Ramos (cell line): ENCODE data around the gene CARF.

Experiments
- in situ Hi-C: fragments of 300-500 bp; cut with MboI; formaldehyde crosslinking; loops from one replicate; pipeline ENCODE4 v1.14.3; 2022; ENCODE audit warnings: low sequenced_read_pairs; ENCODE audit not compliant: unreplicated experiment

Gene CARF

GRCh38 chr2:203014456-203015199 is 102.6 kb downstream of the CARF start, which contains the start of gene NBEAL1:
Gene NBEAL1 (plus strand): TSS chr2:203014875. CDS start chr2:203016385, 1,510 bp downstream.
- in situ Hi-C loops, result no loop called here

- in situ Hi-C loops, result no loop called here
These were observed 104.6 kb downstream of the CARF start for GRCh38 chr2:203016716-203017115.

- in situ Hi-C loops, result no loop called here
These were observed 106.1 kb downstream of the CARF start for GRCh38 chr2:203018181-203018580.

GRCh38 chr2:203019142-203019541 is 107.1 kb downstream of the CARF start:
- in situ Hi-C loops, result no loop called here

GRCh38 chr2:203021991-203022390 is 109.9 kb downstream of the CARF start:
- in situ Hi-C loops, result no loop called here

- in situ Hi-C loops, result no loop called here
These were observed 110.7 kb downstream of the CARF start for GRCh38 chr2:203022751-203023150.

- in situ Hi-C loops, result no loop called here
These were observed 113.5 kb downstream of the CARF start for GRCh38 chr2:203025592-203025991.

- in situ Hi-C loops, result no loop called here
These were observed 118.5 kb downstream of the CARF start for GRCh38 chr2:203030545-203030944.

GRCh38 chr2:203030991-203031390 is 118.9 kb downstream of the CARF start:
- in situ Hi-C loops, result no loop called here

- in situ Hi-C loops, result no loop called here
These were observed 121.3 kb downstream of the CARF start for GRCh38 chr2:203033395-203033794.

- in situ Hi-C loops, result no loop called here
These were observed 123.9 kb downstream of the CARF start for GRCh38 chr2:203035879-203036470.
